PC-3 (cell line): Measurements from ENCODE around the gene EXOSC9.

Experiments used
- CTCF ChIP-seq: fragments of 300-600 bp; sonication (generic); conservative IDR thresholded peaks from 2 replicates; pipeline ENCODE4 v1.5.1; 2017; ENCODE audit warnings: antibody characterized with exemption, low read depth, mild to moderate bottlenecking, low read length
- EZH2 ChIP-seq: fragments of 300-600 bp; sonication (generic); IDR thresholded peaks from one replicate; pipeline ENCODE4 v1.6.1; 2017; ENCODE audit warnings: antibody characterized with exemption, mild to moderate bottlenecking, low read length; ENCODE audit not compliant: unreplicated experiment
- EZH2phosphoT487 ChIP-seq: fragments of 300-600 bp; sonication (generic); IDR thresholded peaks from 2 replicates; pipeline ENCODE4 v1.6.1; 2018; ENCODE audit warnings: mild to moderate bottlenecking, antibody characterized with exemption, low read length, borderline replicate concordance

GRCh38 chr4:121861426-121861825 is 60.3 kb downstream of the EXOSC9 start:
- TF ChIP-seq EZH2 (no peak), CTCF (no peak), EZH2phosphoT487 (no peak)
